OCI-LY7 (cell line): ENCODE measurements around the gene PSMB5.

ENCODE experiments used
- CTCF ChIP-seq: fragments of 200-600 bp; sonication (generic); conservative IDR thresholded peaks from 2 replicates; pipeline ENCODE4 v1.5.1; 2014; ENCODE audit warnings: mild to moderate bottlenecking, antibody characterized with exemption, low read length, moderate library complexity, mixed read lengths
- EZH2phosphoT487 ChIP-seq: fragments of 200-600 bp; sonication (generic); IDR thresholded peaks from 2 replicates; pipeline ENCODE4 v1.6.1; 2018; ENCODE audit warnings: low read depth, borderline replicate concordance, mild to moderate bottlenecking, mixed run types, antibody characterized with exemption, low read length, moderate library complexity, mixed read lengths

- TF ChIP-seq CTCF = no peak
- no peak for TF ChIP-seq EZH2phosphoT487
Observed at GRCh38 chr14:22979748-22980392, 54.8 kb downstream of the PSMB5 start.
